ENCODE measurements around the gene SNX32.

- TF ChIP-seq, protein P1, sequence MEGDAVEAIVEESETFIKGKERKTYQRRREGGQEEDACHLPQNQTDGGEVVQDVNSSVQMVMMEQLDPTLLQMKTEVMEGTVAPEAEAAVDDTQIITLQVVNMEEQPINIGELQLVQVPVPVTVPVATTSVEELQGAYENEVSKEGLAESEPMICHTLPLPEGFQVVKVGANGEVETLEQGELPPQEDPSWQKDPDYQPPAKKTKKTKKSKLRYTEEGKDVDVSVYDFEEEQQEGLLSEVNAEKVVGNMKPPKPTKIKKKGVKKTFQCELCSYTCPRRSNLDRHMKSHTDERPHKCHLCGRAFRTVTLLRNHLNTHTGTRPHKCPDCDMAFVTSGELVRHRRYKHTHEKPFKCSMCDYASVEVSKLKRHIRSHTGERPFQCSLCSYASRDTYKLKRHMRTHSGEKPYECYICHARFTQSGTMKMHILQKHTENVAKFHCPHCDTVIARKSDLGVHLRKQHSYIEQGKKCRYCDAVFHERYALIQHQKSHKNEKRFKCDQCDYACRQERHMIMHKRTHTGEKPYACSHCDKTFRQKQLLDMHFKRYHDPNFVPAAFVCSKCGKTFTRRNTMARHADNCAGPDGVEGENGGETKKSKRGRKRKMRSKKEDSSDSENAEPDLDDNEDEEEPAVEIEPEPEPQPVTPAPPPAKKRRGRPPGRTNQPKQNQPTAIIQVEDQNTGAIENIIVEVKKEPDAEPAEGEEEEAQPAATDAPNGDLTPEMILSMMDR (conservative IDR thresholded peaks at IDR 0.05; ENCODE audit: low read length) = no peak
- no peak for TF ChIP-seq EZH2phosphoT487 (IDR thresholded peaks at IDR 0.05; ENCODE audit: borderline replicate concordance)
These were observed 439 bp downstream of the SNX32 start for GRCh38 chr11:65834202-65834601.
